HEK293T (cell line): Measurements from ENCODE around the gene ZNF610.

Experiments used
- ARNT ChIP-seq: fragments of 450-650 bp; IDR thresholded peaks from 2 replicates; pipeline ENCODE4 v1.6.1; 2017; ENCODE audit warnings: mild to moderate bottlenecking
- BHLHE40 ChIP-seq: fragments of 450-650 bp; IDR thresholded peaks from 2 replicates; pipeline ENCODE4 v1.6.1; 2016; ENCODE audit warnings: mild to moderate bottlenecking, moderate library complexity, borderline replicate concordance
- CTBP1 ChIP-seq: fragments of 450-650 bp; IDR thresholded peaks from 2 replicates; pipeline ENCODE4 v1.6.1; 2016; ENCODE audit warnings: borderline replicate concordance
- ELF4 ChIP-seq: fragments of 450-650 bp; IDR thresholded peaks from 2 replicates; pipeline ENCODE4 v1.6.1; 2017; ENCODE audit warnings: antibody characterized with exemption
- FOXA1 ChIP-seq: fragments of 450-650 bp; IDR thresholded peaks from 2 replicates; pipeline ENCODE4 v1.6.1; 2016; ENCODE audit warnings: mild to moderate bottlenecking
- FOXK2 ChIP-seq: fragments of 450-650 bp; IDR thresholded peaks from 2 replicates; pipeline ENCODE4 v1.6.1; 2016; ENCODE audit warnings: mild to moderate bottlenecking
- FOXM1 ChIP-seq: fragments of 450-650 bp; IDR thresholded peaks from 2 replicates; pipeline ENCODE4 v1.6.1; 2017; ENCODE audit warnings: mild to moderate bottlenecking, borderline replicate concordance
- HDGF ChIP-seq: fragments of 450-650 bp; IDR thresholded peaks from 2 replicates; pipeline ENCODE4 v1.6.1; 2017; ENCODE audit warnings: antibody characterized with exemption, borderline replicate concordance
- L3MBTL2 ChIP-seq: fragments of 450-650 bp; conservative IDR thresholded peaks from 2 replicates; pipeline ENCODE4 v1.6.1; 2016; ENCODE audit warnings: mild to moderate bottlenecking
- LEF1 ChIP-seq: fragments of 450-650 bp; IDR thresholded peaks from 2 replicates; pipeline ENCODE4 v1.6.1; 2017; ENCODE audit warnings: mild to moderate bottlenecking, borderline replicate concordance
- SP1 ChIP-seq: fragments of 450-650 bp; IDR thresholded peaks from 2 replicates; pipeline ENCODE4 v1.6.1; 2017
- SUZ12 ChIP-seq: fragments of 450-650 bp; IDR thresholded peaks from 2 replicates; pipeline ENCODE4 v1.6.1; 2016; ENCODE audit warnings: mild to moderate bottlenecking
- TARDBP ChIP-seq: fragments of 450-650 bp; IDR thresholded peaks from 2 replicates; pipeline ENCODE4 v1.6.1; 2016
- ZNF384 ChIP-seq: fragments of 450-650 bp; IDR thresholded peaks from 2 replicates; pipeline ENCODE4 v1.6.1; 2016

GRCh38 chr19:52336791-52337381 lies 843 bp downstream of the ZNF610 start:
- TF ChIP-seq LEF1 (no peak), ELF4 (no peak), SUZ12 (no peak), ARNT (no peak), TARDBP (no peak), FOXM1 (no peak), ZNF384 (no peak), SP1 (no peak), HDGF (no peak), CTBP1 (no peak), FOXK2 (no peak), L3MBTL2 (no peak), BHLHE40 (no peak), FOXA1 (no peak)
